Kidney epithelial cell (primary cell): ENCODE results near the gene PRMT7. TPM values are rescaled to one million over a fixed set of nuclear protein-coding genes. Genes with fewer than 3 reads are reported as not detected.

Source experiments
- DNase-seq: peaks from one replicate; pipeline ENCODE4 v3.0.0-alpha.2; 2010; ENCODE audit warnings: low read depth
- H3K27me3 ChIP-seq: 2 replicates; pipeline ENCODE4 v1.6.0; 2011; ENCODE audit warnings: low read length; ENCODE audit not compliant: control insufficient read depth, insufficient read depth
- H3K36me3 ChIP-seq: 2 replicates; pipeline ENCODE4 v1.5.1; 2011; ENCODE audit warnings: low read length; ENCODE audit not compliant: control insufficient read depth, insufficient read depth
- H3K4me3 ChIP-seq: 2 replicates; pipeline ENCODE4 v1.5.1; 2011; ENCODE audit warnings: low read depth, mild to moderate bottlenecking, control low read depth, low read length
- total RNA-seq: library from RNA; depleted of rRNA; stranded (reverse); fragments of >200 nt; gene quantifications from 2 replicates; pipeline ENCODE4 v1.2.3, GENCODE V29; 2015
- TF ChIP-seq, protein P1 (sequence below): IDR thresholded peaks from 2 replicates; pipeline ENCODE4 v1.5.1; 2011; ENCODE audit warnings: mild to moderate bottlenecking, moderate library complexity, low read length, control low read depth, inconsistent platforms; ENCODE audit not compliant: insufficient read depth, poor library complexity, severe bottlenecking

The PRMT7 gene
- total RNA-seq, 1 donor from 2014 or later = 41.8 TPM

DNA sequence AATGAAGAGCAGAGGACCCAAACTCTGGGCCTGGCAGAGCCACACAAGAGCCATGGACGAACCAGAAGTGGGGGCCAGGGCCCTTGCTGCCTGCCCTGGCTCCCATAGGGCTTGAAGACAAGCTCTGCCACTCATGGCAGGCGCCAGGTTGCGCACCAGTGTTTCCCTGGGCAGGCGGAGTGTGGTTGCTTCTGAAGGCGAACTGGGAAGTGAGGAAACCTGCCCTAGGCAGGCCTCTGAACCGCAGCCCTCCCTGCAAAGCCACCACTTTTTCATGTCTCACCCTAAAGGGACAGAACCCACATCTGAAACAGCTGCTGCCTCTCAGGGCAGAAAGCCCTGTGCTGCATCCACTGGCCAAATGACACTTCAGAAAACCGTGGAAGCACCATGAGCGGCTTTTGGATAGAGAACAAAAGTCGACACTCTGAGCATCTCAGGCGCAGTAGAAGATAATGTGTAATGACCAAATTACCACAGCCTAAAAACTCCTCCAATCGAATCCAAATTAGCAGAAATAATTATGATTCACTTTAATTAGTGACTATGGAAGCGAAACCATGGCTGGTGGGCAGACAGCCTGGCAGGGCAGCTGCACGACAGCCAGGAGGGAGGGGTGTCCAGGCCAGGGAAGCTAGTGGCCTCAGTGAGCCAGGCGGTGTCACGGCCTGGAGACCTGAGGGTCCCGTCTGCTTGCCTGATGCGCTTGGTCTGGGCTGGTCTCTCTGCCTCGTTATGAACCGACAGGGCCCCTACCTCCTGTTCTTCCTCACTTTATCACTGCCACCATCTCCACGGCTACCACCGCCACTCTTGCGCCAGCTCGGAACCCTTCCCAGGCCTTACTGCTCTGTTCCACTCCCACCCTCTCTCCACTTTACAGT is 59.1 kb downstream of the PRMT7 start:
- Histone ChIP-seq H3K27me3 (peaks cover 36% of the 10 kb centered on the region), H3K36me3 (no peaks in the 10 kb centered on the region), H3K4me3 (no peak overlapping the region)
- no peak for DNase-seq
- TF ChIP-seq, protein P1, sequence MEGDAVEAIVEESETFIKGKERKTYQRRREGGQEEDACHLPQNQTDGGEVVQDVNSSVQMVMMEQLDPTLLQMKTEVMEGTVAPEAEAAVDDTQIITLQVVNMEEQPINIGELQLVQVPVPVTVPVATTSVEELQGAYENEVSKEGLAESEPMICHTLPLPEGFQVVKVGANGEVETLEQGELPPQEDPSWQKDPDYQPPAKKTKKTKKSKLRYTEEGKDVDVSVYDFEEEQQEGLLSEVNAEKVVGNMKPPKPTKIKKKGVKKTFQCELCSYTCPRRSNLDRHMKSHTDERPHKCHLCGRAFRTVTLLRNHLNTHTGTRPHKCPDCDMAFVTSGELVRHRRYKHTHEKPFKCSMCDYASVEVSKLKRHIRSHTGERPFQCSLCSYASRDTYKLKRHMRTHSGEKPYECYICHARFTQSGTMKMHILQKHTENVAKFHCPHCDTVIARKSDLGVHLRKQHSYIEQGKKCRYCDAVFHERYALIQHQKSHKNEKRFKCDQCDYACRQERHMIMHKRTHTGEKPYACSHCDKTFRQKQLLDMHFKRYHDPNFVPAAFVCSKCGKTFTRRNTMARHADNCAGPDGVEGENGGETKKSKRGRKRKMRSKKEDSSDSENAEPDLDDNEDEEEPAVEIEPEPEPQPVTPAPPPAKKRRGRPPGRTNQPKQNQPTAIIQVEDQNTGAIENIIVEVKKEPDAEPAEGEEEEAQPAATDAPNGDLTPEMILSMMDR = no peak

DNA sequence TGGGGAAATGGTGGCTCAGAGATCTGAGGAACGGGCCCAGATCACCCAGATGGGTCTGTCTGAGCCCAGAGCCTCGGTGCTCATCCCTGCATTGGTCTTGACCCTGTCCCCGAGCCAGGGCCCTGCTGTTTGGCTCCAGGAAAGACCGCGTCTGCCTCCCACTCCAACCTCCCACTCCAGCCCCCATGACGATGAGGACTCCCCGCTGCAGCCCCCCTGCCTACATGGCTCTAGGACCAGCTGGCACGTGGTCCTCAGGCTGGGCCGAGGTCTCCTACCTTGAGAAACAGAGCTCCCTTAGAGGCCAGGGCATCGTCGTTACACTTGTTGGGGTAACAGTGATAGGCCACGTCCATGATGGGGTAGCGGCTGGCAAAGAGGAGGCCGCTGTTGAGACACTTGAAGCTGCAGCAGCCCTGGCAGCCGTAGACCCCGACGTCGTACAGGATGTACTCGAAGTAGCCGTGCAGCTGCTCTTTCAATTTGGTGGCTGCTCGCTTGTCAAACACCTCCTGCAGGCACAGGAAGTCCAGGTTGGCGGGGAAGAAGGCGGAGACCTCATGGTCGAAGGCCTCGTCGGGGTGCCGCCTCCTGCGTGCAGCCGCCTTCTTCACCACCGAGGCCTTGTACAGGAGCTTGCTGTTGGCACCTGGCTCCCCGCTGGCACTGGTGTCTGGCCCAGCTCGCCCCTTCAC is 59.9 kb downstream of the PRMT7 start:
- DNase-seq = no peak
- no peak overlapping the region for H3K4me3 ChIP-seq
- no peaks in the 10 kb centered on the region for H3K36me3 ChIP-seq
- TF ChIP-seq, protein P1 = no peak
- peaks cover 33% of the 10 kb centered on the region for H3K27me3 ChIP-seq

DNA sequence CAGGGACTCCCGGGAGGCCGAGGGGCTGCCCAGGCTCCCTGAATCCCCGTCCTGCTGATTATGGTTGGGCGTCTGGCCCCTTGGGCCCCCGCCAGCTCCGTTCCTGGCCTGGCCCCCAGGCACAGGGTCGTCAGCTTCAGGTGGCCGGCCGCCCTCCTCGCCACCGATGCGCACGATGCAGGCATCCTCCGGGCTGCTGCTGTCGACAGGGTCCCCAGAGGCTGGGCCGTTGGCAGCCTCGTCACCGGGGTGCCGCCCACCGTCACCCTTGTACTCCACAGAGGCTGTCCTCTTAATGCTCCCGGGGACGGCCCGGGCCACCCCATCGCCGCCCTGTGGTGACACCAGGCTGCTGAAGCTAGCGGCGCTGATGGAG is 60.4 kb downstream of the PRMT7 start:
- H3K4me3 ChIP-seq = no peak overlapping the region
- no peaks in the 10 kb centered on the region for H3K36me3 ChIP-seq
- DNase-seq = no peak
- H3K27me3 ChIP-seq = peaks cover 28% of the 10 kb centered on the region
- TF ChIP-seq, protein P1 = no peak

DNA sequence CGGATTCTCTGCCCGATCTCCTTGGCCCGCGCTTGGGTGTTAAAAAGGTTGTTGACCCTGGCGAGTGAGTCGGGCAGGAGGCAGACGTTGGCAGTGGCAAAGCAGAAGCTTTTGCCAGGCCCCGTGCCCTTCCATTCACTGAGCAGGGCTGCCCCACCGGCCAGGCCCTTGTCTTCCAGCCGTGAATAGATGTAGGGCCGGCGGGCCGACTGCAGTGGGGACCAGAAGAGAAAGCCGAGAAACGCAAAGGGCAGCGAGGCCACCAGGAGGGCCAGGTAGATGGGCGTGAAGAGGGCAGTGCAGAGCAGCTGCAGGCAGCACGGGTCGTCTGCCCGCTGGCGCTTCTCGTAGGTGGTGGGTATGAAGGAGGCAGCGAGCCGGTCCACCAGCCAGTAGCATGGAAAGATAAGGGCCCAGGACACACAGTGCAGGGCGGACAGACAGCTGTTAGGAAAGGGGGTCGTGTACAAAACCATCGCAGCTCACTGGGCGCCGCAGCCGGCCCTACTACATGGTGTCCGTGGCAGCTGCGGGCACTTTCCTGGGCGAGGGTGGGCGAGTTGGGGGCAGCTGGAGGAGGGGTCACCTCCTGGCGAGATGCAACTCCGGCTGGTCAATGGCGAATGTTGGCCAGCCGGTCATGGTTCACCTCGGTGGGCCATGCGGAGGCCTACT is 61.0 kb downstream of the PRMT7 start:
- peaks cover 30% of the 10 kb centered on the region for H3K27me3 ChIP-seq
- H3K4me3 ChIP-seq = no peak overlapping the region
- no peak for DNase-seq
- no peaks in the 10 kb centered on the region for H3K36me3 ChIP-seq
- TF ChIP-seq, protein P1 = no peak

DNA sequence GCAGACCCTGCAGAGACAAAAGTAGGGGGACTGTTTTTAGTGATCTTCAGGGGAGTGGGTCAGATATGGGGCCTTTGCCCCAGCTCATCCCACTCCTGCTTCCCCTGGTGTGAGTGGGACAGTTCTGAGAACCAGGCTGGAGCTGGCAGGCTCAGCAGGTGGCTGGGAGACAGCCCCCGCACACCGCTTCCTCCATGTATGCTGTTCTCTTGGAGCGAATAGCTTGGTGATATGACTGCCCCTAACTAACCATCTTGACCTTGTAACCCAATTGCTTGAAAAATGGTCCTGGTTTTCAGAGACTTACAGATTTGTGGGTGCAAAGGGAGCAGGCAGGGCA is 61.5 kb downstream of the PRMT7 start:
- H3K27me3 ChIP-seq = peaks cover 29% of the 10 kb centered on the region
- no peak for DNase-seq

More for the DNA sequence above, 61.5 kb downstream of the PRMT7 start:
- H3K36me3 ChIP-seq = no peaks in the 10 kb centered on the region
- TF ChIP-seq, protein P1 = no peak
- H3K4me3 ChIP-seq = no peak overlapping the region
